Activated CD8-positive, alpha-beta memory T cell treated with anti-CD3 and anti-CD28 coated beads, Interleukin-2, amount 10 ng/mL, durations not matched to agents 7 days and 5 days (primary cell): ENCODE results near the gene DBH. TPM values are rescaled to one million over a fixed set of nuclear protein-coding genes. Genes with fewer than 3 reads are reported as not detected.
A peak's percentile ranks its signal among the peaks of the same experiment; 100 is the strongest.

Experiments
- ATAC-seq: fragments of 150-1000 bp; cut with Tn5 transposase; one replicate; pipeline ENCODE4 v1.10.0; 2021; ENCODE audit warnings: moderate library complexity
- CTCF ChIA-PET: fragments of 350-600 bp; sonication (Branson Sonifier 250); formaldehyde crosslinking; loops from one replicate; lab custom pipeline; 2021; ENCODE audit warnings: antibody characterized with exemption; lab: Charles Lee
- DNase-seq: peaks from one replicate; pipeline ENCODE4 v3.0.0-alpha.2; 2020
- H3K27ac Mint-ChIP-seq: one replicate; pipeline ENCODE4 v1.8.0; 2021; ENCODE audit warnings: mild to moderate bottlenecking, mixed read lengths
- H3K27me3 Mint-ChIP-seq: one replicate; pipeline ENCODE4 v1.8.0; 2021; ENCODE audit warnings: mixed read lengths
- H3K36me3 Mint-ChIP-seq: one replicate; pipeline ENCODE4 v1.8.0; 2021; ENCODE audit warnings: mild to moderate bottlenecking, mixed read lengths
- H3K4me1 Mint-ChIP-seq: one replicate; pipeline ENCODE4 v1.8.0; 2021; ENCODE audit warnings: mixed read lengths
- H3K4me3 Mint-ChIP-seq: one replicate; pipeline ENCODE4 v1.8.0; 2021; ENCODE audit warnings: mild to moderate bottlenecking, moderate library complexity, mixed read lengths
- H3K9me3 Mint-ChIP-seq: one replicate; pipeline ENCODE4 v1.8.0; 2022; ENCODE audit warnings: low read depth, mixed read lengths
- total RNA-seq, 2 experiments: library from RNA; stranded (reverse); gene quantifications; one replicate each; pipeline ENCODE4 v1.2.3, GENCODE V29; 2021

DBH gene
- total RNA-seq, 2 experiments from 2014 or later: not detected

GRCh38 chr9:133691626-133692363 is 55.6 kb downstream of the DBH start:
- CTCF ChIA-PET: interaction anchor here (1.0 to 1.5 kb wide), 3 partner anchors 12 to 90 kb away, joined by 3 read pairs; no protein-coding TSS in a partner anchor
- no peak overlapping the region for H3K4me3 Mint-ChIP-seq
- H3K27ac Mint-ChIP-seq: peak overlapping the region; percentile 5
- H3K27me3 Mint-ChIP-seq: no peaks in the 10 kb centered on the region
- DNase-seq: peak; percentile 57
- H3K9me3 Mint-ChIP-seq: no peaks in the 10 kb centered on the region
- no peaks in the 10 kb centered on the region for H3K36me3 Mint-ChIP-seq
- H3K4me1 Mint-ChIP-seq: peaks cover 15% of the 10 kb centered on the region
- ATAC-seq: peak; percentile 70

- no peak overlapping the region for H3K4me3 Mint-ChIP-seq
- no peaks in the 10 kb centered on the region for H3K27me3 Mint-ChIP-seq
- no peak overlapping the region for H3K27ac Mint-ChIP-seq
- no peak for ATAC-seq
- no peaks in the 10 kb centered on the region for H3K9me3 Mint-ChIP-seq
- DNase-seq: no peak
- CTCF ChIA-PET: interaction anchor here (1.0 to 1.5 kb wide), 2 partner anchors 50 to 90 kb away, joined by 3 read pairs; no protein-coding TSS in a partner anchor
- H3K4me1 Mint-ChIP-seq: peaks cover 14% of the 10 kb centered on the region
- H3K36me3 Mint-ChIP-seq: no peaks in the 10 kb centered on the region
These were observed 56.3 kb downstream of the DBH start for GRCh38 chr9:133692364-133692985.

GRCh38 chr9:133693116-133693515 is 57.0 kb downstream of the DBH start:
- no peak for ATAC-seq
- no peaks in the 10 kb centered on the region for H3K9me3 Mint-ChIP-seq
- H3K27ac Mint-ChIP-seq: no peak overlapping the region
- peaks cover 2% of the 10 kb centered on the region for H3K27me3 Mint-ChIP-seq
- no peak overlapping the region for H3K4me3 Mint-ChIP-seq
- CTCF ChIA-PET: no interaction called here
- H3K4me1 Mint-ChIP-seq: peaks cover 14% of the 10 kb centered on the region
- DNase-seq: no peak
- H3K36me3 Mint-ChIP-seq: no peaks in the 10 kb centered on the region

- CTCF ChIA-PET: no interaction called here
These were observed 57.8 kb downstream of the DBH start for GRCh38 chr9:133693703-133694529.

GRCh38 chr9:133694686-133695085 is 58.5 kb downstream of the DBH start:
- DNase-seq (no peak), ATAC-seq (no peak)
- H3K4me1 Mint-ChIP-seq: peaks cover 14% of the 10 kb centered on the region
- H3K27me3 Mint-ChIP-seq: peaks cover 4% of the 10 kb centered on the region
- no peak overlapping the region for H3K27ac Mint-ChIP-seq
- no peaks in the 10 kb centered on the region for H3K36me3 Mint-ChIP-seq
- CTCF ChIA-PET: no interaction called here
- no peak overlapping the region for H3K4me3 Mint-ChIP-seq
- no peaks in the 10 kb centered on the region for H3K9me3 Mint-ChIP-seq

More at GRCh38 chr9:133693703-133694529, 57.8 kb downstream of the DBH start:
- H3K36me3 Mint-ChIP-seq: no peaks in the 10 kb centered on the region
- peaks cover 14% of the 10 kb centered on the region for H3K4me1 Mint-ChIP-seq
- peaks cover 4% of the 10 kb centered on the region for H3K27me3 Mint-ChIP-seq
- no peak overlapping the region for H3K4me3 Mint-ChIP-seq
- no peak overlapping the region for H3K27ac Mint-ChIP-seq
- H3K9me3 Mint-ChIP-seq: no peaks in the 10 kb centered on the region
- DNase-seq (no peak), ATAC-seq (no peak)

GRCh38 chr9:133696071-133696472 is 59.9 kb downstream of the DBH start:
- no peak overlapping the region for H3K4me3 Mint-ChIP-seq
- peaks cover 21% of the 10 kb centered on the region for H3K4me1 Mint-ChIP-seq
- H3K27me3 Mint-ChIP-seq: peaks cover 8% of the 10 kb centered on the region
- H3K36me3 Mint-ChIP-seq: no peaks in the 10 kb centered on the region
- CTCF ChIA-PET: no interaction called here
- DNase-seq (no peak), ATAC-seq (no peak)
- no peak overlapping the region for H3K27ac Mint-ChIP-seq
- no peaks in the 10 kb centered on the region for H3K9me3 Mint-ChIP-seq

- Mint-ChIP-seq H3K27me3 (peaks cover 13% of the 10 kb centered on the region), H3K4me1 (peaks cover 26% of the 10 kb centered on the region)
- CTCF ChIA-PET: interaction anchor here (0.9 kb wide), 1 partner anchor 45 kb away, joined by 3 read pairs; no protein-coding TSS in a partner anchor
These were observed 63.4 kb downstream of the DBH start for GRCh38 chr9:133699546-133699945.

GRCh38 chr9:133700819-133701320 is 64.7 kb downstream of the DBH start:
- ATAC-seq (peak; percentile 6), DNase-seq (no peak)
- H3K27me3 Mint-ChIP-seq: peaks cover 13% of the 10 kb centered on the region
- peaks cover 26% of the 10 kb centered on the region for H3K4me1 Mint-ChIP-seq
- no peak overlapping the region for H3K27ac Mint-ChIP-seq
- H3K4me3 Mint-ChIP-seq: no peak overlapping the region
- CTCF ChIA-PET: interaction anchor here (0.8 to 2.6 kb wide), 3 partner anchors 16 to 293 kb away, joined by 3 to 16 read pairs (median 4); no protein-coding TSS in a partner anchor
- H3K36me3 Mint-ChIP-seq: no peaks in the 10 kb centered on the region
- H3K9me3 Mint-ChIP-seq: no peaks in the 10 kb centered on the region

More at GRCh38 chr9:133699546-133699945, 63.4 kb downstream of the DBH start:
- no peak for ATAC-seq
- Mint-ChIP-seq H3K27ac (no peak overlapping the region), H3K9me3 (no peaks in the 10 kb centered on the region), H3K36me3 (no peaks in the 10 kb centered on the region), H3K4me3 (no peak overlapping the region)
- DNase-seq: no peak

- no peak overlapping the region for H3K4me3 Mint-ChIP-seq
- H3K9me3 Mint-ChIP-seq: no peaks in the 10 kb centered on the region
- peak; percentile 40 for ATAC-seq
- no peak for DNase-seq
- CTCF ChIA-PET: interaction anchor here (0.8 to 2.6 kb wide), 3 partner anchors 17 to 292 kb away, joined by 3 to 16 read pairs (median 4); no protein-coding TSS in a partner anchor
- H3K27me3 Mint-ChIP-seq: peaks cover 13% of the 10 kb centered on the region
- no peak overlapping the region for H3K27ac Mint-ChIP-seq
- peaks cover 26% of the 10 kb centered on the region for H3K4me1 Mint-ChIP-seq
- no peaks in the 10 kb centered on the region for H3K36me3 Mint-ChIP-seq
These were observed 65.3 kb downstream of the DBH start for GRCh38 chr9:133701321-133701980.

GRCh38 chr9:133701981-133702797 is 66.0 kb downstream of the DBH start:
- H3K36me3 Mint-ChIP-seq: no peaks in the 10 kb centered on the region
- CTCF ChIA-PET: interaction anchor here (2.6 kb wide), 1 partner anchor 18 kb away, joined by 16 read pairs; no protein-coding TSS in a partner anchor
- no peaks in the 10 kb centered on the region for H3K9me3 Mint-ChIP-seq
- ATAC-seq: peak; percentile 91
- peaks cover 24% of the 10 kb centered on the region for H3K4me1 Mint-ChIP-seq
- DNase-seq: peak; percentile 66
- H3K27me3 Mint-ChIP-seq: peaks cover 13% of the 10 kb centered on the region
- no peak overlapping the region for H3K27ac Mint-ChIP-seq
- peak overlapping the region; percentile 53 for H3K4me3 Mint-ChIP-seq

- peak overlapping the region; percentile 53 for H3K4me3 Mint-ChIP-seq
- H3K4me1 Mint-ChIP-seq: peaks cover 24% of the 10 kb centered on the region
- DNase-seq (no peak), ATAC-seq (no peak)
- H3K27me3 Mint-ChIP-seq: peaks cover 11% of the 10 kb centered on the region
- H3K9me3 Mint-ChIP-seq: no peaks in the 10 kb centered on the region
- CTCF ChIA-PET: no interaction called here
- H3K36me3 Mint-ChIP-seq: no peaks in the 10 kb centered on the region
- no peak overlapping the region for H3K27ac Mint-ChIP-seq
These were observed 66.8 kb downstream of the DBH start for GRCh38 chr9:133702798-133703590.
